Measurements from ENCODE around the gene NOTCH1.

DNA sequence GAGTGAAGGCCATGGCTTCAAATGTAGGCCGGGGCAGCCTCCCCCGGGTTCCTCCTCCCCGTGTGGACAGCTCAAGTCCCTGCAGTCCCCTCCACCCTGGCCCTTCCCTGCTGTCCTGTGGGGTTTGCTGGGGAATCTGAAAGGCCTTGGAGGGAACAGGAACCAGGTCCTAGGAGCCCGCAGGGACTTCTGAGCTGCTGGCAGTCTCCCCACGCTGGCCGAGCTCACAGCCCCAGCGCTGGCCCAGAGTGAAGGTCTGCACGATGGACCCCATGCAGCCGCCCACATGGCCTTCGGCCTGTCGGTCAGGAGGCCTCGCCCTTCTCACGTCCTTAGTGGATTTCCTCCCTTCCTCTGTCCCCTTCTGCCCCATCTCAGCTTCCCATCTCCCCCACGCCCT lies 25.7 kb upstream of the NOTCH1 start:
- TF ChIP-seq, protein P1, sequence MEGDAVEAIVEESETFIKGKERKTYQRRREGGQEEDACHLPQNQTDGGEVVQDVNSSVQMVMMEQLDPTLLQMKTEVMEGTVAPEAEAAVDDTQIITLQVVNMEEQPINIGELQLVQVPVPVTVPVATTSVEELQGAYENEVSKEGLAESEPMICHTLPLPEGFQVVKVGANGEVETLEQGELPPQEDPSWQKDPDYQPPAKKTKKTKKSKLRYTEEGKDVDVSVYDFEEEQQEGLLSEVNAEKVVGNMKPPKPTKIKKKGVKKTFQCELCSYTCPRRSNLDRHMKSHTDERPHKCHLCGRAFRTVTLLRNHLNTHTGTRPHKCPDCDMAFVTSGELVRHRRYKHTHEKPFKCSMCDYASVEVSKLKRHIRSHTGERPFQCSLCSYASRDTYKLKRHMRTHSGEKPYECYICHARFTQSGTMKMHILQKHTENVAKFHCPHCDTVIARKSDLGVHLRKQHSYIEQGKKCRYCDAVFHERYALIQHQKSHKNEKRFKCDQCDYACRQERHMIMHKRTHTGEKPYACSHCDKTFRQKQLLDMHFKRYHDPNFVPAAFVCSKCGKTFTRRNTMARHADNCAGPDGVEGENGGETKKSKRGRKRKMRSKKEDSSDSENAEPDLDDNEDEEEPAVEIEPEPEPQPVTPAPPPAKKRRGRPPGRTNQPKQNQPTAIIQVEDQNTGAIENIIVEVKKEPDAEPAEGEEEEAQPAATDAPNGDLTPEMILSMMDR (IDR thresholded peaks at IDR 0.05), result no peak
- TF ChIP-seq POLR2A (IDR thresholded peaks at IDR 0.05), result no peak
